HepG2 (cell line): Measurements from ENCODE around the gene GNB3. TPM values are rescaled to one million over a fixed set of nuclear protein-coding genes. Genes with fewer than 3 reads are reported as not detected.

Source experiments
- ARID5B ChIP-seq: IDR thresholded peaks from 2 replicates; pipeline ENCODE4 v1.4.0; 2020; ENCODE audit warnings: mild to moderate bottlenecking, missing genetic modification reagents
- CBX2 ChIP-seq, 2 experiments: fragments of 200-600 bp in 1 of 2; sonication (generic); formaldehyde crosslinking in 1 of 2; IDR thresholded peaks; 2 replicates each; pipeline versions ENCODE4 v1.7.0 to v1.8.1; 2018 to 2022; ENCODE audit warnings: low read depth in 2 of 2, low read length in 1 of 2, mild to moderate bottlenecking in 1 of 2, missing genetic modification reagents in 1 of 2
- CHCHD3 ChIP-seq: sonication (generic); formaldehyde crosslinking; IDR thresholded peaks from 2 replicates; pipeline ENCODE4 v1.8.0; 2022; ENCODE audit warnings: mild to moderate bottlenecking, missing genetic modification reagents, moderate library complexity
- DDIT3 ChIP-seq: sonication (generic); formaldehyde crosslinking; IDR thresholded peaks from 2 replicates; pipeline ENCODE4 v1.4.0; 2020; ENCODE audit warnings: mild to moderate bottlenecking, missing genetic modification reagents
- EP300 ChIP-seq, 3 experiments: sonication (generic) in 1 of 3; formaldehyde crosslinking in 1 of 3; IDR thresholded peaks; 2 replicates each; pipeline versions ENCODE4 v1.5.1 to v1.6.1; 2011 to 2020; ENCODE audit warnings: low read depth in 2 of 3, low read length in 2 of 3, borderline replicate concordance in 1 of 3, improper control_type of control experiment in 1 of 3, mild to moderate bottlenecking in 1 of 3, missing genetic modification reagents in 1 of 3, moderate library complexity in 1 of 3
- GFI1 ChIP-seq: sonication (generic); formaldehyde crosslinking; IDR thresholded peaks from 2 replicates; pipeline ENCODE4 v1.5.0; 2020; ENCODE audit warnings: missing genetic modification reagents, mild to moderate bottlenecking, borderline replicate concordance
- GRHL1 ChIP-seq: sonication (generic); formaldehyde crosslinking; conservative IDR thresholded peaks from 2 replicates; pipeline ENCODE4 v1.8.0; 2022; ENCODE audit warnings: missing genetic modification reagents
- HNF4G ChIP-seq, 2 experiments: sonication (generic) in 1 of 2; formaldehyde crosslinking in 1 of 2; IDR thresholded peaks; 2 replicates each; pipeline versions ENCODE4 v1.4.0 to v1.6.1; 2011 to 2020; ENCODE audit warnings: borderline replicate concordance in 2 of 2, low read depth in 2 of 2, mild to moderate bottlenecking in 2 of 2, low read length in 1 of 2, missing genetic modification reagents in 1 of 2, moderate library complexity in 1 of 2
- MEIS2 ChIP-seq: sonication (generic); formaldehyde crosslinking; IDR thresholded peaks from 2 replicates; pipeline ENCODE4 v1.9.0; 2021; ENCODE audit warnings: mild to moderate bottlenecking, missing genetic modification reagents
- RARA ChIP-seq: IDR thresholded peaks from 2 replicates; pipeline ENCODE4 v1.6.1; 2016; ENCODE audit warnings: missing genetic modification reagents, missing compliant biosample characterization
- TFDP1 ChIP-seq: IDR thresholded peaks from 2 replicates; pipeline ENCODE4 v1.6.1; 2016; ENCODE audit warnings: missing compliant biosample characterization, missing genetic modification reagents, borderline replicate concordance
- ZBTB33 ChIP-seq: sonication (generic); formaldehyde crosslinking; IDR thresholded peaks from 2 replicates; pipeline ENCODE4 v1.4.0; 2020; ENCODE audit warnings: missing genetic modification reagents
- ZMYM3 ChIP-seq: sonication (generic); formaldehyde crosslinking; IDR thresholded peaks from 2 replicates; pipeline ENCODE4 v1.5.1; 2020; ENCODE audit warnings: mild to moderate bottlenecking, missing genetic modification reagents
- ZNF33B ChIP-seq: sonication (generic); formaldehyde crosslinking; IDR thresholded peaks from 2 replicates; pipeline ENCODE4 v1.5.1; 2020; ENCODE audit warnings: mild to moderate bottlenecking, missing genetic modification reagents
- ZNF382 ChIP-seq: sonication (generic); formaldehyde crosslinking; IDR thresholded peaks from 2 replicates; pipeline ENCODE4 v1.5.0; 2020; ENCODE audit warnings: missing genetic modification reagents, mild to moderate bottlenecking, borderline replicate concordance
- ZNF639 ChIP-seq: conservative IDR thresholded peaks from 2 replicates; pipeline ENCODE4 v1.6.1; 2018; ENCODE audit warnings: missing genetic modification reagents
- polyA plus RNA-seq, 8 experiments: library from polyadenylated mRNA; depleted of rRNA in 3 of 8; stranded (reverse) in 7 of 8; unstranded in 1 of 8; fragments of >200 nt; fragmentation: Illumina TruSeq in 4 of 8; extraction: Trizol in 4 of 8; gene quantifications; 2 replicates each; pipeline versions ENCODE4 v1.2.1 to v1.2.3, GENCODE V29; 2011 to 2016; ENCODE audit warnings: low read depth in 4 of 8, missing spikeins in 1 of 8, mixed read lengths in 1 of 8; ENCODE audit not compliant: insufficient read depth in 1 of 8
- total RNA-seq, 5 experiments: library from RNA; depleted of rRNA; stranded (reverse); fragments of >200 nt; fragmentation: Illumina TruSeq; extraction: Trizol; gene quantifications; 2 replicates each; pipeline ENCODE4 v1.2.3, GENCODE V29; 2016; ENCODE audit warnings: low read depth in 1 of 5

GNB3 gene
- total and polyA plus RNA-seq, 2 of the 13 experiments (the other 11 are each of a cell fraction or from before 2014, with no cell fraction given) = 1.3 to 3.6 TPM

GRCh38 chr12:6796576-6796975 lies 44.1 kb upstream of the GNB3 start (continued):
- TF ChIP-seq EP300 (IDR thresholded peaks at IDR 0.05; ENCODE audit: low read depth in 2 of 2, low read length in 2 of 2) = peak in 1 of 2 experiments; percentile 11; a peak in 1 of 4 replicates
- no peak for TF ChIP-seq EP300 (CRISPR knock-in tag; IDR thresholded peaks at IDR 0.05; ENCODE audit: borderline replicate concordance)
- 0 out of 2 replicates have a peak, but pooled peaks have one; percentile 4 for TF ChIP-seq HNF4G (IDR thresholded peaks at IDR 0.05; ENCODE audit: borderline replicate concordance, low read depth, low read length)
- TF ChIP-seq HNF4G (CRISPR knock-in tag; IDR thresholded peaks at IDR 0.05; ENCODE audit: borderline replicate concordance, low read depth) = no peak
- peak; percentile 77; the same call in 1 of the 2 replicates for TF ChIP-seq GFI1
- no peak for TF ChIP-seq DDIT3 (CRISPR knock-in tag)
- no peak for TF ChIP-seq ZNF382 (CRISPR knock-in tag)
- TF ChIP-seq MEIS2 (CRISPR knock-in tag) = no peak
- TF ChIP-seq ARID5B (CRISPR knock-in tag) = 0 out of 2 replicates have a peak, but pooled peaks have one; percentile 13
- TF ChIP-seq ZMYM3 (CRISPR knock-in tag) = no peak
- no peak for TF ChIP-seq ZBTB33 (CRISPR knock-in tag)
- no peak for TF ChIP-seq CHCHD3 (CRISPR knock-in tag)
- TF ChIP-seq RARA (CRISPR knock-in tag) = peak; percentile 87
- no peak for TF ChIP-seq ZNF33B
- no peak for TF ChIP-seq TFDP1
- TF ChIP-seq ZNF639 (CRISPR knock-in tag) = no peak
- no peak for TF ChIP-seq CBX2 (IDR thresholded peaks at IDR 0.05; ENCODE audit: low read depth, low read length)
- TF ChIP-seq CBX2 (CRISPR knock-in tag; IDR thresholded peaks at IDR 0.05; ENCODE audit: low read depth) = no peak
- no peak for TF ChIP-seq GRHL1 (CRISPR knock-in tag)
